Measurements from ENCODE around the gene POLR1A. TPM values are rescaled to one million over a fixed set of nuclear protein-coding genes. Genes with fewer than 3 reads are reported as not detected.

The POLR1A gene
- total RNA-seq, 1 donor from 2014 or later: 61.6 TPM

- peaks cover 9% of the 10 kb centered on the region for H3K9me3 Mint-ChIP-seq
- peaks cover 30% of the 10 kb centered on the region for H3K36me3 Mint-ChIP-seq
- H3K27ac Mint-ChIP-seq: peak within 1 kb of the TSS; percentile 100
- TF ChIP-seq CTCF (IDR thresholded peaks at IDR 0.05; ENCODE audit: unreplicated experiment): no peak
- H3K4me3 Mint-ChIP-seq: peak within 1 kb of the TSS; percentile 97
- H3K27me3 Mint-ChIP-seq (ENCODE audit: low read depth): no peaks in the 10 kb centered on the region
- H3K4me1 Mint-ChIP-seq: peaks cover 31% of the 10 kb centered on the region
- peak; percentile 83 to 89 for DNase-seq (ENCODE audit: low spot score in 2 of 2, unreplicated experiment in 2 of 2)
These were observed 571 bp upstream of the POLR1A start, which contains the start of gene PTCD3 for GRCh38 chr2:86105969-86106945. PTCD3 (plus strand) TSS chr2:86106235; CDS start chr2:86106248, 13 bp downstream.

GRCh38 chr2:86102157-86102556, 3.5 kb downstream of the POLR1A start:
- Mint-ChIP-seq H3K36me3 (peaks cover 32% of the 10 kb centered on the region), H3K27me3 (ENCODE audit: low read depth) (no peaks in the 10 kb centered on the region), H3K4me3 (no peak overlapping the region), H3K4me1 (peaks cover 23% of the 10 kb centered on the region), H3K9me3 (peaks cover 15% of the 10 kb centered on the region), H3K27ac (no peak overlapping the region)
- TF ChIP-seq CTCF (IDR thresholded peaks at IDR 0.05; ENCODE audit: unreplicated experiment): no peak
- DNase-seq (ENCODE audit: low spot score in 2 of 2, unreplicated experiment in 2 of 2): no peak

- peaks cover 23% of the 10 kb centered on the region for H3K9me3 Mint-ChIP-seq
- H3K27me3 Mint-ChIP-seq (ENCODE audit: low read depth): no peaks in the 10 kb centered on the region
- peaks cover 1% of the 10 kb centered on the region for H3K4me1 Mint-ChIP-seq
- H3K27ac Mint-ChIP-seq: no peak overlapping the region
- H3K4me3 Mint-ChIP-seq: no peak overlapping the region
- H3K36me3 Mint-ChIP-seq: peaks cover 49% of the 10 kb centered on the region
- no peak for TF ChIP-seq CTCF (IDR thresholded peaks at IDR 0.05; ENCODE audit: unreplicated experiment)
- DNase-seq (ENCODE audit: low spot score in 2 of 2, unreplicated experiment in 2 of 2): no peak
These were observed 7.8 kb downstream of the POLR1A start for GRCh38 chr2:86097913-86098312.

- H3K4me1 Mint-ChIP-seq: no peaks in the 10 kb centered on the region
- H3K4me3 Mint-ChIP-seq: no peak overlapping the region
- TF ChIP-seq CTCF (IDR thresholded peaks at IDR 0.05; ENCODE audit: unreplicated experiment): no peak
- H3K9me3 Mint-ChIP-seq: peaks cover 17% of the 10 kb centered on the region
- DNase-seq (ENCODE audit: low spot score in 2 of 2, unreplicated experiment in 2 of 2): no peak
- H3K27me3 Mint-ChIP-seq (ENCODE audit: low read depth): no peaks in the 10 kb centered on the region
- H3K27ac Mint-ChIP-seq: no peak overlapping the region
- peaks cover 44% of the 10 kb centered on the region for H3K36me3 Mint-ChIP-seq
These were observed 8.4 kb downstream of the POLR1A start for GRCh38 chr2:86097114-86097896.

- Mint-ChIP-seq H3K27me3 (ENCODE audit: low read depth) (no peaks in the 10 kb centered on the region), H3K9me3 (peaks cover 14% of the 10 kb centered on the region), H3K36me3 (peaks cover 49% of the 10 kb centered on the region), H3K27ac (no peak overlapping the region), H3K4me1 (no peaks in the 10 kb centered on the region), H3K4me3 (no peak overlapping the region)
- no peak for DNase-seq (ENCODE audit: low spot score in 2 of 2, unreplicated experiment in 2 of 2)
- TF ChIP-seq CTCF (IDR thresholded peaks at IDR 0.05; ENCODE audit: unreplicated experiment): no peak
These were observed 11.5 kb downstream of the POLR1A start for GRCh38 chr2:86094229-86094628.

Measured in mesothelial cell of epicardium (in vitro differentiated cells).